ENCODE measurements around the gene SFXN5. TPM values are rescaled to one million over a fixed set of nuclear protein-coding genes. Genes with fewer than 3 reads are reported as not detected.

Gene SFXN5
- total and polyA plus RNA-seq, 2 of the 4 experiments (the other 2 are of a cell fraction), result 8.6 to 17.0 TPM

- H3K27ac ChIP-seq (ENCODE audit: insufficient read depth, low read length), result no peak overlapping the region
- dilution Hi-C loops (cut with HindIII; ENCODE audit: low sequenced_read_pairs, unreplicated experiment) (no loop called here), in situ Hi-C loops (cut with MboI; ENCODE audit: low sequenced_read_pairs) (no loop called here)
Measured at GRCh38 chr2:72985891-72986683, 85.4 kb downstream of the SFXN5 start.

More at GRCh38 chr2:72985891-72986683, 85.4 kb downstream of the SFXN5 start:
- no peaks in the 10 kb centered on the region for H3K9me3 ChIP-seq (ENCODE audit: control insufficient read depth, insufficient read depth, low read length)
- no peak overlapping the region for H4K91ac ChIP-seq (ENCODE audit: insufficient read depth, low read depth, low read length)
- H2AK9ac ChIP-seq (replicated peaks; ENCODE audit: low read depth, low read length, poor library complexity), result no peak overlapping the region
- no peaks in the 10 kb centered on the region for H3K27me3 ChIP-seq (ENCODE audit: control insufficient read depth, insufficient read depth, low read length)
- ATAC-seq (ENCODE audit: low read depth) (no peak), DNase-seq (no peak)
- intact Hi-C loops (cut with micrococcal nuclease), result no loop called here
- no peak overlapping the region for H2BK120ac ChIP-seq (ENCODE audit: low read depth, low read length)
- no peaks in the 10 kb centered on the region for H3K4me1 ChIP-seq (ENCODE audit: control insufficient read depth, insufficient read depth, low read length)
- H3K23ac ChIP-seq (ENCODE audit: low read depth, low read length), result no peak overlapping the region
- no peak overlapping the region for H2AK5ac ChIP-seq (ENCODE audit: low read depth, low read length)
- peaks cover 3% of the 10 kb centered on the region; the same call in 1 of the 2 replicates for H3K36me3 ChIP-seq (ENCODE audit: control insufficient read depth, insufficient read depth, low read length)
- H3K4me3 ChIP-seq (ENCODE audit: insufficient read depth, low read depth, low read length), result no peak overlapping the region
- H2BK5ac ChIP-seq (ENCODE audit: low read depth, low read length, poor library complexity, severe bottlenecking), result no peak overlapping the region
- no peak overlapping the region for H4K8ac ChIP-seq (ENCODE audit: low read depth in 2 of 2, low read length in 2 of 2)
- no peak overlapping the region for H3K14ac ChIP-seq (replicated peaks; ENCODE audit: low read depth, low read length)
- WGBS, 2 experiments (ENCODE audit: extremely low coverage in 2 of 2, insufficient read length in 1 of 2), result 50% methylated on average over 3 of the region's 12 CpGs; no CpG with 5 or more reads in 1 of the 2 experiments
- no peak overlapping the region for H3K56ac ChIP-seq (ENCODE audit: extremely low read depth, insufficient read depth, low read length)
- CTCF ChIA-PET, result no interaction called here
- no peak overlapping the region for H2BK15ac ChIP-seq (ENCODE audit: low read depth, low read length)
- H3K9me1 ChIP-seq (ENCODE audit: insufficient read depth, low read length), result peaks cover 11% of the 10 kb centered on the region; the same call in 1 of the 2 replicates
- no peak overlapping the region for H3K4me2 ChIP-seq (ENCODE audit: low read depth, low read length)
- no peak overlapping the region for H3K18ac ChIP-seq (ENCODE audit: low read depth, low read length)
- no peaks in the 10 kb centered on the region; the same call in 1 of the 2 replicates for H4K20me1 ChIP-seq (ENCODE audit: insufficient read depth, low read length)
- POLR2A ChIA-PET (ENCODE audit: unreplicated experiment), result no interaction called here
- BruUV-seq (replicated peaks), result no TSS peak
- H2BK20ac ChIP-seq (ENCODE audit: low read depth, low read length), result no peak overlapping the region
- no peaks in the 10 kb centered on the region for H3K79me1 ChIP-seq (ENCODE audit: low read depth in 1 of 2, low read length in 2 of 2)
- TF ChIP-seq, protein P1, sequence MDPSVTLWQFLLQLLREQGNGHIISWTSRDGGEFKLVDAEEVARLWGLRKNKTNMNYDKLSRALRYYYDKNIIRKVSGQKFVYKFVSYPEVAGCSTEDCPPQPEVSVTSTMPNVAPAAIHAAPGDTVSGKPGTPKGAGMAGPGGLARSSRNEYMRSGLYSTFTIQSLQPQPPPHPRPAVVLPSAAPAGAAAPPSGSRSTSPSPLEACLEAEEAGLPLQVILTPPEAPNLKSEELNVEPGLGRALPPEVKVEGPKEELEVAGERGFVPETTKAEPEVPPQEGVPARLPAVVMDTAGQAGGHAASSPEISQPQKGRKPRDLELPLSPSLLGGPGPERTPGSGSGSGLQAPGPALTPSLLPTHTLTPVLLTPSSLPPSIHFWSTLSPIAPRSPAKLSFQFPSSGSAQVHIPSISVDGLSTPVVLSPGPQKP (IDR thresholded peaks at IDR 0.05; ENCODE audit: borderline replicate concordance, low read depth, low read length), result no peak
- TF ChIP-seq USF2 (IDR thresholded peaks at IDR 0.05; ENCODE audit: low read depth, low read length) (no peak), RAD21 (IDR thresholded peaks at IDR 0.05; ENCODE audit: low read length) (no peak)
- no peak overlapping the region for H3K9ac ChIP-seq (ENCODE audit: low read depth, low read length)
- H2AFZ ChIP-seq (replicated peaks; ENCODE audit: low read length, poor library complexity), result no peak overlapping the region
- H3K4ac ChIP-seq (ENCODE audit: low read depth, low read length), result no peak overlapping the region
- H4K5ac ChIP-seq (ENCODE audit: low read depth, low read length), result no peak overlapping the region

Data from IMR-90 (cell line).